Embryonic facial prominence (tissue), 1 donor: ENCODE data around the gene TMC4.
A peak's percentile ranks its signal among the peaks of the same experiment; 100 is the strongest.
"Not testable (repeated sequence)": the region's sequence is repeated elsewhere in the genome, so short reads cannot be mapped to it uniquely, and the experiment has no call there.

ENCODE experiments used
- DNase-seq: peaks from one replicate; pipeline ENCODE4 v3.0.0-alpha.2; 2016; ENCODE audit errors: extremely low spot score

TMC4 gene

DNA sequence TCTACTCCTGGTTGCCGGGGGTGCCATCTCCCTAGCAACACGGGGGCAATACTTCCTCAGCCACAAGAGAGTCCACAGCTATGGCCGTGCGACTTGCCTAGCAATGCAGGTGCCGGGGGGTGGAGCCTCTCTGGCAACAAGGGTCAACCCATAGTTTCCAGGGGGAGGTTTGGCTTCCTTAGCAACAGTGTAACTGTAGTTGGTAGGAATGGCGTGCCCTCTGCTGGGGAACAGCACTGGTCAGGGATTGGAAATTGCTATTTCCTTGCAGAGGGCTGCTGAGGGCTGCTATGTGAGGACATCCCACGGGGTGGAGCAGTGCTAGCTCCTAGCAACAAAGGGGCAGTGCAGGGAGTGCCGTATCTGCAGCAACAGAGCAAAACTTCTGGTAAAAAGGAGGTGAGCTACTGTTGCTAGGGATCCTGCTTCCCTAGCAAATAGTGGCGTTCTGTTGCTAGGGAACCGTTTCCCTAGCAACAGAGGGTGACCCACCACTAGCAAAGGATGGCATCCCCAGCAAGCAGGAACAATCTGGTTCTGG lies 7.0 kb upstream of the TMC4 start:
- no peak for DNase-seq

DNA sequence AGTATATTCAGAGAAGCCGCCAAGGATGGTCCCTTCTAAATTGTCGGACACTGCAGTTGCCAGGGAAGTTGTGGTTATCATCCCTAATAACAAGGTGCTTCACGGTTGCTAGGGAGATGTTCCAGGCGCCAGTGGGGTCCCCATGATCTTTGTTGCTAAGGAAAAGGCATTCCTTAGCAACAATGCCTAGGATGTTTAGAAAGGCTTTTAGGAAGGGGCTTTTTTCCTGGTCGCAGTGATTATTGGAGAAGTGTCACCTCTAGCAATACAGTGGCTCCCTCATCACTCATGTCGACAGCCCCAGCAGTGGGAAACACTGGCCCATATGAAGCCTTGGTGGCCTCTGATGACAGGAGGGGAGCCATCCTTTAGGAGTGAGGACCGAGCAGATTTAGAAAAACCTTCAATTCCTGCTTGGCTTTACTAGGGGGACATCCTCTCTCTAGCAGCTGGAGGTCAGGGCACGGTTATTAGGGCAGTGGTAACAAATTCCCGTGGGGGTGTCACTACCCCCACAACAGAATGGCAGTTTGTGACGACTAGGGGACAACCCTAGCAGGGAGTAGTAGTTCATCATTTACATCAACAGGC lies 6.4 kb upstream of the TMC4 start:
- no peak for DNase-seq

GRCh38 chr19:54178581-54179261 lies 5.8 kb upstream of the TMC4 start:
- no peak for DNase-seq

DNA sequence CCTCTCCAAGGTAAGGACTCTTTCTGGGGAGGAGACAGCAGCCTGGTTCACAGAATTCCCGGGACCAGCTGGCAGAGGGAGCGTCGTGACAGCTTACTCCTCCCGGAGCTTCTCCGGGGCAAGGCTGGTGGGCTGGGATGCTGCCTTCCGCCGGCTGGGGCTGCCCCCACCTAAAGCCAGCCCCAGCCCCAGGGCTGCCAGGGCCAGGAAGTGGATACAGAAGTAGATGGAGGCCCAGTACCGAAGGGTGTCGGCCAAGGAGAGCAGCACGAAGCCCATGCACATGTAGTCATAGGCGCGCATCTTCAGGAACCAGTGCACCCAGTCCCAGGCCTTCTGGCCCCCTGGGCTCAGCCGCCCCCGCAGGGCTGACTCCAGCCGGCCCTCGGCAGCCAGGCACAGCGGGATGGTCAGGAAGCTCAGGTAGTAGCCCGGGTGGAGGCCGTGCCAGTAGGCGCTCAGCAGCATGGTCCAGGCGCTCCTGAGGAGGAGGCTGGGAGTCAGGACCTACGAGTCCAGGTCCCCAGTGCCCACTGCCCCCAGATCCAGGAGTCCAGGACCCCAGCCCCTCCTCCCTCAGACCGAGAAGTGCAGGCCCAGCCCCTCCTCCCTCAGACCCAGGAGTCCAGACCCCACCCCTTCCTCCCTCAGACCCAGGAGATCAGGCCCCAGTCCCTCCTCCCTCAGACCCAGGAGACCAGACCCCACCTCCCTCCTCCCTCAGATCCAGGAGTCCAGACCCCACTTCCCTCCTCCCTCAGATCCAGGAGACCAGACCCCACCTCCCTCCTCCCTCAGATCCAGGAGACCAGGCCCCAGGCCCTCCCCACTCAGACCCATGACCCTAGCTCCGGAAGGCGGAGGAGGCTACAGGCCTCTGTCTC lies 1.2 kb upstream of the TMC4 start:
- no peak for DNase-seq

DNA sequence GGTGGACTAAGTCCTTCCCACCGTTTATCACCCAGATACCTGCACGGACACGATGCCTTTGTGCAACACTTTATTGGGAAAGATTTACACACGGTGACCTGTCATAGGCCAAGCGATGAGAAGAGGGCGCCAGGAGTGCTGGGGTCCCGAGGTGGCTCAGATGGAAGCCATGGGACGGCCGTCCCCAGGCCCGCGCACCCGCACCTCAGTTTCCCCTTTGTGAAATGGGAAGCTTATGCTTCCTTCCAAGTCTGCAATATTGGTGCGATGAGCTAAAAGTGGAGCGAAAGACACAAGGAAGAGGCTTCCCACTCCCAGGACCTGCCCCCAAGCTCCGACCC lies 369 bp upstream of the TMC4 start:
- DNase-seq: no peak

DNA sequence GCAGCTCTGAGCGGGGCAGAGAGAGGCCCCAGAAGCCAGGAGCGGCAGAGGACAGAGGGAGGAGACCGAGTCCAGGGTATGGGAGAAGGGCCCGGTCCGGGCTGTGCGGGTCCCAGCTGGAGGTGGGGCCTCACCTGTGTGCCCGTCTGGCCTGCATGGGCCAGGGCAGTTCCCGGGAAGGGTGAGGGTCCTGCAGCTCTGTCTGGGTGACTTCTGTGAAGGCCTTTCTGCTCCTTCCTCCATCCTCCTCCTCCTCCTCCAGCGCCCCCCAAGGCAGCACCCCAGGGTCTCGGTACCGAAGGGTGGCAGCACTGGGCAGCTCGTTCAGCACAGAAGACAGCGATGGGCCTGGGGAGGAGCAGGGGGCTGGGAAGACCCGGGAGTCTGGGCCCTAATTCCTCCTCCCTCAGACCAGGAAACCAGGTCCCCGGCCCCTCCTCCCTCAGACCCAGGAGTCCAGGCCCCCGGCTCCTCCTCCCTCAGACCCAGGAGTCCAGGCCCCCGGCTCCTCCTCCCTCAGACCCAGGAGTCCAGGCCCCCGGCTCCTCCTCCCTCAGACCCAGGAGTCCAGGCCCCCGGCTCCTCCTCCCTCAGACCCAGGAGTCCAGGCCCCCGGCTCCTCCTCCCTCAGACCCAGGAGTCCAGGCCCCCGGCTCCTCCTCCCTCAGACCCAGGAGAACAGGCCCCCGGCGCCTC lies 1.1 kb downstream of the TMC4 start:
- not testable (repeated sequence) for DNase-seq

GRCh38 chr19:54169149-54169740 lies 3.7 kb downstream of the TMC4 start:
- no peak for DNase-seq

- peak; percentile 53 for DNase-seq
Observed at GRCh38 chr19:54168174-54168917, 4.6 kb downstream of the TMC4 start.

GRCh38 chr19:54165222-54165621 lies 7.7 kb downstream of the TMC4 start:
- DNase-seq: no peak

DNA sequence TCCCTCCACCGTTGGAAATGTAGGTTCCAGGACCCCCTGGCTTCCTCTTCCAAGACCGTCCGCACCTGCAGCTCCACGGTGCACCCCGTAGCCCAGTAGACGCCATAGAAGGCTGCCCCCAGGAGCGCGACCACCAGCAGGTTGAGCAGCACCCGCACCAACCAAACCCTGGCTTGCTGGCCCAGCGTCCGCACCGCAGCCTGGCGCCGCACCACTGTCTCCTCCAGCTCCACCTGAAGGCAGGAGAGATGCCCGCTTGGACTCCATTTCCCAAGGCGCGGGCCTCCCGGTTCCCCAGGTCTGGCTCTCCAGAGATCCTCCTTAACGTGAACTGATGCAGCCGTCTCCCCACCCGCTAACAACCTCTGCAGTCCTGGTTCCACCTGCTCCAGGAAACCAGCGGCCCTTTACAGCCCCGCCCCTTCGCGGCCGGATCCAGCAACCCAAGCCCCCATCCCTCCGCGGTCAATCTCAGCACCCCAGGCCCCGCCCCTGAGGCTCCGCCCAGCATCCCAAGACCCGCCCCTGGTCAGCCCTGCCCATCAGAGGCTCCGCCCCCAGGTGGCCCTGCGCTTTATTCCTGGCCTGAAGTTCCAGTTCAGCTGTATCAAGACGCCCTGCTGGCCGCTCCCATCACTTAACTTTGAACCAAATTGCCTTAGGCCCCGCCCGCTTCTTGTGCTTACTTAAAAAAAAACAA lies 8.4 kb downstream of the TMC4 start:
- DNase-seq: no peak

DNA sequence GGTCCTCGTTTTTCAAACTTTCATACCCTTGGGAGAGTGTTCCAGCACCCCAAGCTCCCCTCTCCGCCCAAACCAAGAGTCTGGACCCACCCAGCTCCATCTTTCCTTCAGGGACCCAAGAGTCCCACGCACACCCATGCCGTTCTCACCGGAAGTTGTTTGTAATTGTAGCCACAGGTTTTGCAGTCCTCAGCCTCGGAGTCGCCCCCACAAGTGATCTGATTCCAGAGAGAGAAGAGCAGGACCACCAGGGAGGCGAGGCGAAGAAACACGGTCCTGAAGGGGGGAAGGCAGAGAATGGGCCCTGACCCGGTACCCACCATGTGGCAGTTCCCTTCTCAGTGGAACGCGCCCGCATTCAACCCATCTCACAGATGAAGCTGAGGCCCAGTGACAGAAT lies 10.1 kb downstream of the TMC4 start:
- no peak for DNase-seq

DNA sequence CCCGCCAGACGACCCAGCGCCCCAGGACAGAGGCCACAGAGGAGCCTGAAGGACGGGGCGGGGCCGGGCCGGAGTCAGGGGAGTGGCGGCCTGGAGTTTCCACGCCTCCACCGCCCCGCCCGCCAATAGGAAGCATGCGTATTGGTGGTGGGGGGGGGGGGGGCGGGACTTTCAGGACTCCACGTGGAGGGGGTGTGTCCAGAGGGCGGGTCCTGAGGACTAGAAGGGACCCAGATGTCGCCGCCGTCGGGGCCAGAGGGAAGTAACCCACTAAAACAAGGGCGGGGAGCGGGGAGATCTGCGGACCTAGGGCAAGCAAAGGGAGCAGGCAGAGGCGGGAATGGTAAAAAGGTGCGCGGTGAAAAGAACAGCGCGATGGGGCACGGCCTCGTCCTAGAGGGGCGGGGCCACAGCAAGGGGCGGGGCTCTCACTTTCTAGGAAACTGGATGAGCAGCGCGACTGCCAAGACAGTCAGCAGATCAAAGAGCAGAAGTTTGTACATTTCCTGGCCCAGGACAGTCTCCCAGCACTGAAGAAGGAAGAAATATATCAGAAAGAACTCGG lies 10.6 kb downstream of the TMC4 start:
- no peak for DNase-seq

DNA sequence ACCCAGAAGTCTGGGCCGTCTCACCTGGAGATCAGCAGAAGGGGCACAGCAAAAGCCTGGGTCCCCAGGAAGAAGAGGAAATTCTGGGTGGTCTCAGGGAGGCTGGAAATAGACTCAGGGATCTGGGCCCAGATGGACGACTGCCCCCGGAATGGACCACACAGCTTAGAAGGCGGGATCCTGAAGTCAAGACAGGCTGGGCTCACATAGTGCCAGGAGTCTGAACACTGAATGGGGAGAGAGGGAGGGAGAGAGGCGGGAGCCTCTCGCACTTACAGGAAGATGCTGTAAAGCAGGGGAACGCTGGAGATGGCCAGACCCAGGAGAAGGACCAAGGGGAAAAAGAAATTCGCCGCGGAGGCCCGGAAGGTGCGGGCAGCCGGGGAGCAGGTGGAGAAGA lies 12.1 kb downstream of the TMC4 start:
- DNase-seq: no peak

GRCh38 chr19:54160182-54160811 lies 12.7 kb downstream of the TMC4 start:
- DNase-seq: no peak

- DNase-seq: peak; percentile 100
Observed at GRCh38 chr19:54159352-54160181, 13.4 kb downstream of the TMC4 start, which contains the start of gene LENG1. LENG1 (minus strand) TSS chr19:54159721; CDS start chr19:54159695, 26 bp downstream.

GRCh38 chr19:54158812-54159351 lies 14.1 kb downstream of the TMC4 start:
- no peak for DNase-seq

GRCh38 chr19:54156953-54157352 lies 16.0 kb downstream of the TMC4 start:
- no peak for DNase-seq

DNA sequence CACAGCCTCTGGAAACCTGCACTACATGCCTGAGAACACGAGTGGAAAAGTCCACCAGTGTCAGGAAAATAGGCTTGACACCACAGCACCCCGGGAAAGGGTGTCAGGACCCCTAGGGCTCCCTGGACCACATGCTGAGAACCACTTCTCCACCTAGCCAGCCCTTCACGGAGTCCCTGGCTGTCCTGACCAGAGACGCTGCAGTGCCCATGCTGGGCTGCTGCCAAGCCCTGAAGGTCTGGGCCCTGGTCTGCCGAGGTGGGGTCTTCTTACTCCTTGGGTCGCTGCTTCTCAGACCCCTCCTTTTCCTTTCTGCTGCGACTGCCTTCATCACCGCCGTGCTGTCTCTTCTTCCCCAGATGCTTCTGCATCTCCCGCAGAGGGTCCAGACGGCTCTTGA lies 16.5 kb downstream of the TMC4 start:
- DNase-seq: no peak
